HepG2 (cell line): ENCODE results near the gene SH3PXD2A. TPM values are rescaled to one million over a fixed set of nuclear protein-coding genes. Genes with fewer than 3 reads are reported as not detected.

Experiments used
- ATAC-seq: fragments of 200-7000 bp; cut with Tn5 transposase; 3 replicates; pipeline ENCODE4 v1.9.1; 2020; ENCODE audit warnings: mild to moderate bottlenecking, moderate library complexity
- BruUV-seq: library from RNA; stranded (reverse); fragments of 400-500 nt; replicated peaks from 2 replicates; lab custom pipeline; 2021; lab: Mats Ljungman, UMichigan
- CTCF ChIA-PET: fragments of 300-600 bp; formaldehyde crosslinking; extraction: SDS; loops from one replicate; lab custom pipeline; 2021; ENCODE audit warnings: low total read pairs, inconsistent platforms, low intra/inter-chr PET ratio; lab: Yijun Ruan, JAX
- POLR2A ChIA-PET: fragments of 350-600 bp; sonication (Branson Sonifier 250); formaldehyde crosslinking; loops from one replicate; lab custom pipeline; 2020; ENCODE audit warnings: antibody characterized with exemption, inconsistent platforms; lab: Yijun Ruan, JAX
- DNase-seq: peaks from one replicate; pipeline ENCODE4 v3.0.0-alpha.2; 2015; ENCODE audit warnings: low spot score
- FAIRE-seq: peaks from 3 replicates; lab custom pipeline; 2011; peaks lifted over from hg19 to GRCh38; lab: Jason Lieb, UNC
- H2AFZ ChIP-seq: one replicate; pipeline ENCODE4 v1.6.1; 2011; ENCODE audit warnings: low read length, inconsistent platforms
- H3K27ac ChIP-seq: fragments of 300-600 bp; 3 replicates; pipeline ENCODE4 v1.8.0; 2011; ENCODE audit warnings: mixed run types, mild to moderate bottlenecking, mixed read lengths, low read length, inconsistent platforms; ENCODE audit not compliant: insufficient read depth; ENCODE audit errors: extremely low read length
- H3K27me3 ChIP-seq, 2 experiments: fragments of 200-600 bp in 1 of 2; 2 replicates in 1 of 2; 3 replicates in 1 of 2; pipeline versions ENCODE4 v1.6.0 to v1.8.0; 2011; ENCODE audit warnings: low read length in 2 of 2, mild to moderate bottlenecking in 2 of 2, moderate library complexity in 2 of 2, inconsistent platforms in 1 of 2; ENCODE audit not compliant: insufficient read depth in 2 of 2, control insufficient read depth in 1 of 2
- H3K36me3 ChIP-seq, 2 experiments: fragments of 200-600 bp in 1 of 2; replicated peaks in 1 of 2; 2 replicates in 1 of 2; 3 replicates in 1 of 2; pipeline versions ENCODE4 v1.5.1 to v1.8.0; 2011; ENCODE audit warnings: low read length in 2 of 2, inconsistent platforms in 1 of 2; ENCODE audit not compliant: insufficient read depth in 2 of 2, control insufficient read depth in 1 of 2
- H3K4me1 ChIP-seq: 2 replicates; pipeline ENCODE4 v1.5.1; 2012; ENCODE audit warnings: low read length, inconsistent platforms; ENCODE audit not compliant: insufficient read depth
- H3K4me2 ChIP-seq: 2 replicates; pipeline ENCODE4 v1.6.0; 2011; ENCODE audit warnings: low read depth, low read length, inconsistent platforms
- H3K4me3 ChIP-seq, 3 experiments: fragments of 200-600 bp in 1 of 3; sonication (generic), shearing (Covaris generic) in 1 of 3; replicated peaks in 1 of 3; 2 replicates each; pipeline ENCODE4 v1.5.1; 2011 to 2016; ENCODE audit warnings: low read length in 3 of 3, inconsistent platforms in 2 of 3, low read depth in 2 of 3, mild to moderate bottlenecking in 2 of 3, control low read depth in 1 of 3, mixed read lengths in 1 of 3; ENCODE audit not compliant: insufficient read depth in 1 of 3
- H3K79me2 ChIP-seq: one replicate; pipeline ENCODE4 v1.6.1; 2011; ENCODE audit warnings: low read length, inconsistent platforms; ENCODE audit not compliant: insufficient read depth
- H3K9ac ChIP-seq: 2 replicates; pipeline ENCODE4 v1.6.0; 2011; ENCODE audit warnings: mild to moderate bottlenecking, low read depth, low read length, inconsistent platforms; ENCODE audit not compliant: insufficient read depth
- H3K9me3 ChIP-seq: 2 replicates; pipeline ENCODE4 v1.5.1; 2012; ENCODE audit warnings: mild to moderate bottlenecking, low read length
- H4K20me1 ChIP-seq: 2 replicates; pipeline ENCODE4 v1.6.0; 2011; ENCODE audit warnings: inconsistent platforms, mild to moderate bottlenecking, low read length, moderate library complexity; ENCODE audit not compliant: insufficient read depth
- AGO2 ChIP-seq: fragments of 200-400 bp; formaldehyde crosslinking; optimal IDR thresholded peaks from 2 replicates; pipeline ENCODE3; 2017; ENCODE audit warnings: mild to moderate bottlenecking, low read depth, low read length, moderate library complexity
- RBM22 ChIP-seq: fragments of 200-400 bp; formaldehyde crosslinking; optimal IDR thresholded peaks from 2 replicates; pipeline ENCODE3; 2017; ENCODE audit warnings: mild to moderate bottlenecking, low read length, moderate library complexity
- WGBS: methylation state at CpG from one replicate; pipeline ENCODE4 v1.1.6; 2017; ENCODE audit warnings: low lambda C conversion rate; 5-methylcytosine and 5-hydroxymethylcytosine counted together
- in situ Hi-C: cut with HindIII; loops from 2 replicates; pipeline ENCODE4 v1.10.0; 2017; ENCODE audit warnings: low pct_unique_long_range_greater_than_20kb; ENCODE audit not compliant: extremely low pct_ligation_motif_present
- intact Hi-C: fragments of 100-400 bp; cut with micrococcal nuclease; formaldehyde crosslinking; loops from one replicate; pipeline ENCODE4 v1.10.0; 2022; ENCODE audit not compliant: unreplicated experiment
- polyA plus RNA-seq, 8 experiments: library from polyadenylated mRNA; depleted of rRNA in 3 of 8; stranded (reverse) in 7 of 8; unstranded in 1 of 8; fragments of >200 nt; fragmentation: Illumina TruSeq in 4 of 8; extraction: Trizol in 4 of 8; gene quantifications; 2 replicates each; pipeline versions ENCODE4 v1.2.1 to v1.2.3, GENCODE V29; 2011 to 2016; ENCODE audit warnings: low read depth in 4 of 8, missing spikeins in 1 of 8, mixed read lengths in 1 of 8; ENCODE audit not compliant: insufficient read depth in 1 of 8
- total RNA-seq, 5 experiments: library from RNA; depleted of rRNA; stranded (reverse); fragments of >200 nt; fragmentation: Illumina TruSeq; extraction: Trizol; gene quantifications; 2 replicates each; pipeline ENCODE4 v1.2.3, GENCODE V29; 2016; ENCODE audit warnings: low read depth in 1 of 5
- TF ChIP-seq, protein P1 (sequence below): sonication (generic); formaldehyde crosslinking; IDR thresholded peaks from 2 replicates; pipeline ENCODE4 v1.8.1; 2022; ENCODE audit warnings: low read depth, mild to moderate bottlenecking, missing genetic modification reagents
- TF ChIP-seq, protein P2 (sequence below): sonication (generic); formaldehyde crosslinking; IDR thresholded peaks from 2 replicates; pipeline ENCODE4 v1.8.0; 2022; ENCODE audit warnings: low read depth, missing genetic modification reagents

Gene SH3PXD2A
- total and polyA plus RNA-seq, 2 of the 13 experiments (the other 11 are each of a cell fraction or from before 2014, with no cell fraction given): 11.1 to 11.3 TPM

DNA sequence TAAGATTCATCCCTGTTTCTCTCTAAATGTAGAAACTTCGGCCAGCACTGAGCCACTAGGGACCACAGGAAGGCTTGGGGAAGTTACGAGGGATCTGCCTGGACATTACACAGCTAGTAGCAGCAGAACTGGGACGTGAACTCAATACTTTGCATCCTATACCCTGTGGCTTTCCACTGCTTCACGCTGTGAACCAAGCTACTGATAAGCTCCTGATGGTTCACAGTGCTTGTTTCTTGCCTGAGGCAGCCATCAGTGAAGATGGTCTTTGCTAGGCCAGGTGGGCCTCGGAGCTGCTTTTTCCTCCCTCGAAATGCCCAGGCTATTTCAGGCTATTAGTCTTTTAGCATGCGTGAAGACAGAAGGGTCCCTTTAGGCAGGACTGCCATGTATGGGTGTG is 132.7 kb downstream of the SH3PXD2A start:
- no peak overlapping the region for H3K4me3 ChIP-seq
- H3K27me3 ChIP-seq: no peaks in the 10 kb centered on the region
- no peak overlapping the region for H3K9ac ChIP-seq
- no peak overlapping the region for H3K4me2 ChIP-seq
- no peak overlapping the region for H3K27ac ChIP-seq
- POLR2A ChIA-PET: no interaction called here
- H3K4me1 ChIP-seq: peaks cover 6% of the 10 kb centered on the region
- no peaks in the 10 kb centered on the region for H3K79me2 ChIP-seq
- FAIRE-seq (no peak), ATAC-seq (no peak), DNase-seq (no peak)
- 89% methylated on average over 6 of the region's 7 CpGs for WGBS
- peaks cover 45 to 74% of the 10 kb centered on the region in 2 experiments for H3K36me3 ChIP-seq
- TF ChIP-seq RBM22: peak; percentile 18
- TF ChIP-seq, protein P1, sequence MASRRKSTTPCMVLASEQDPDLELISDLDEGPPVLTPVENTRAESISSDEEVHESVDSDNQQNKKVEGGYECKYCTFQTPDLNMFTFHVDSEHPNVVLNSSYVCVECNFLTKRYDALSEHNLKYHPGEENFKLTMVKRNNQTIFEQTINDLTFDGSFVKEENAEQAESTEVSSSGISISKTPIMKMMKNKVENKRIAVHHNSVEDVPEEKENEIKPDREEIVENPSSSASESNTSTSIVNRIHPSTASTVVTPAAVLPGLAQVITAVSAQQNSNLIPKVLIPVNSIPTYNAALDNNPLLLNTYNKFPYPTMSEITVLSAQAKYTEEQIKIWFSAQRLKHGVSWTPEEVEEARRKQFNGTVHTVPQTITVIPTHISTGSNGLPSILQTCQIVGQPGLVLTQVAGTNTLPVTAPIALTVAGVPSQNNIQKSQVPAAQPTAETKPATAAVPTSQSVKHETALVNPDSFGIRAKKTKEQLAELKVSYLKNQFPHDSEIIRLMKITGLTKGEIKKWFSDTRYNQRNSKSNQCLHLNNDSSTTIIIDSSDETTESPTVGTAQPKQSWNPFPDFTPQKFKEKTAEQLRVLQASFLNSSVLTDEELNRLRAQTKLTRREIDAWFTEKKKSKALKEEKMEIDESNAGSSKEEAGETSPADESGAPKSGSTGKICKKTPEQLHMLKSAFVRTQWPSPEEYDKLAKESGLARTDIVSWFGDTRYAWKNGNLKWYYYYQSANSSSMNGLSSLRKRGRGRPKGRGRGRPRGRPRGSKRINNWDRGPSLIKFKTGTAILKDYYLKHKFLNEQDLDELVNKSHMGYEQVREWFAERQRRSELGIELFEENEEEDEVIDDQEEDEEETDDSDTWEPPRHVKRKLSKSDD (CRISPR knock-in tag): no peak
- H2AFZ ChIP-seq: no peak overlapping the region
- CTCF ChIA-PET: no interaction called here
- no TSS peak for BruUV-seq
- no peaks in the 10 kb centered on the region for H4K20me1 ChIP-seq
- intact Hi-C loops: no loop called here
- no peaks in the 10 kb centered on the region for H3K9me3 ChIP-seq
- in situ Hi-C loops: no loop called here

DNA sequence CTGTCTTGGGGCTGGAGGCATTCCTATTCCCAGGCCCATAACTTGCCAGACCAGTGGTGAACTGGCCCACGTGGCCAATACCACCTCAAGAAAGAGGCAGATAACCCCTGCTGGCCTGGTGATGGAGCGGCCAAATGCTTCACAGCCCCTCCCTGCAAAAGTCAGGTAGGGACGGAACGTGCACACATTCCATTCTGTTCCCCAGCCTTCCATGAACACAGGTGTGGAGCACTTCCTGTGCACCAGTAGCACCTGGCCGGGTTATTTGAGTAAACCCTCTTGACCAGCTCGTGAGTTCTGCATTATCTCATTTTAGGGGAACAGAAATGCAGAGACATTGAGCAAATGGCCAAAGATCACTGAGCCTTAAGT is 134.4 kb downstream of the SH3PXD2A start:
- no peak for DNase-seq
- no peak for FAIRE-seq
- H3K9ac ChIP-seq: no peak overlapping the region
- CTCF ChIA-PET: no interaction called here
- BruUV-seq: no TSS peak
- no peak overlapping the region for H2AFZ ChIP-seq
- H3K9me3 ChIP-seq: no peaks in the 10 kb centered on the region
- no peaks in the 10 kb centered on the region for H3K79me2 ChIP-seq
- H3K4me2 ChIP-seq: no peak overlapping the region
- H4K20me1 ChIP-seq: no peaks in the 10 kb centered on the region
- H3K27ac ChIP-seq: no peak overlapping the region
- TF ChIP-seq AGO2: peak; percentile 5
- TF ChIP-seq, protein P2, sequence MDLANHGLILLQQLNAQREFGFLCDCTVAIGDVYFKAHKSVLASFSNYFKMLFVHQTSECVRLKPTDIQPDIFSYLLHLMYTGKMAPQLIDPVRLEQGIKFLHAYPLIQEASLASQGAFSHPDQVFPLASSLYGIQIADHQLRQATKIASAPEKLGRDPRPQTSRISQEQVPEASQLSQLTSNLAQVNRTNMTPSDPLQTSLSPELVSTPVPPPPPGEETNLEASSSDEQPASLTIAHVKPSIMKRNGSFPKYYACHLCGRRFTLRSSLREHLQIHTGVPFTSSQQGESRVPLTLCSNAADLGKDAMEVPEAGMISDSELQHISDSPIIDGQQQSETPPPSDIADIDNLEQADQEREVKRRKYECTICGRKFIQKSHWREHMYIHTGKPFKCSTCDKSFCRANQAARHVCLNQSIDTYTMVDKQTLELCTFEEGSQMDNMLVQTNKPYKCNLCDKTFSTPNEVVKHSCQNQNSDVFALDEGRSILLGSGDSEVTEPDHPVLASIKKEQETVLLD (CRISPR knock-in tag): no peak
- intact Hi-C loops (no loop called here), in situ Hi-C loops (no loop called here)
- no peak overlapping the region for H3K4me3 ChIP-seq
- POLR2A ChIA-PET: no interaction called here
- no peak for ATAC-seq
- WGBS: 92% methylated on average over 4 of the region's 6 CpGs
- peaks cover 45 to 68% of the 10 kb centered on the region in 2 experiments for H3K36me3 ChIP-seq
- peaks cover 23% of the 10 kb centered on the region for H3K4me1 ChIP-seq
- H3K27me3 ChIP-seq: no peaks in the 10 kb centered on the region
